DND-41 (cell line): ENCODE data around the gene IGFL3.

ENCODE experiments used
- ATAC-seq: fragments of 200-7000 bp; cut with Tn5 transposase; 3 replicates; pipeline ENCODE4 v1.9.1; 2021; ENCODE audit warnings: low read depth; ENCODE audit not compliant: insufficient read depth
- DNase-seq: peaks from one replicate; pipeline ENCODE4 v3.0.0-alpha.2; 2020
- H2AFZ ChIP-seq: 2 replicates; pipeline ENCODE4 v1.6.0; 2012; ENCODE audit warnings: low read depth, low read length
- H3K27ac ChIP-seq: 2 replicates; pipeline ENCODE4 v1.5.1; 2012; ENCODE audit warnings: low read length, inconsistent platforms
- H3K27me3 ChIP-seq: fragments of 200-600 bp; sonication (generic); 2 replicates; pipeline ENCODE4 v1.6.0; 2012; ENCODE audit warnings: low read length, mild to moderate bottlenecking, inconsistent platforms; ENCODE audit not compliant: insufficient read depth, poor library complexity
- H3K36me3 ChIP-seq: 2 replicates; pipeline ENCODE4 v1.5.1; 2012; ENCODE audit warnings: low read length, inconsistent platforms; ENCODE audit not compliant: insufficient read depth
- H3K4me1 ChIP-seq: 2 replicates; pipeline ENCODE4 v1.5.1; 2012; ENCODE audit warnings: mild to moderate bottlenecking, low read length; ENCODE audit not compliant: insufficient read depth
- H3K4me2 ChIP-seq: 2 replicates; pipeline ENCODE4 v1.6.0; 2012; ENCODE audit warnings: mild to moderate bottlenecking, moderate library complexity, low read length, inconsistent platforms; ENCODE audit not compliant: insufficient read depth
- H3K4me3 ChIP-seq, 2 experiments: fragments of 200-600 bp in 1 of 2; shearing (Covaris generic) in 1 of 2; 2 replicates each; pipeline ENCODE4 v1.5.1; 2012 to 2016; ENCODE audit warnings: inconsistent platforms in 2 of 2, low read length in 2 of 2, mild to moderate bottlenecking in 2 of 2, low read depth in 1 of 2, moderate library complexity in 1 of 2
- H3K79me2 ChIP-seq: 2 replicates; pipeline ENCODE4 v1.6.0; 2012; ENCODE audit warnings: low read length, inconsistent platforms; ENCODE audit not compliant: insufficient read depth
- H3K9ac ChIP-seq: 2 replicates; pipeline ENCODE4 v1.6.0; 2012; ENCODE audit warnings: low read depth, mild to moderate bottlenecking, inconsistent platforms, low read length, moderate library complexity
- H3K9me3 ChIP-seq: 2 replicates; pipeline ENCODE4 v1.5.1; 2012; ENCODE audit warnings: low read length, moderate library complexity, mild to moderate bottlenecking, inconsistent platforms; ENCODE audit not compliant: insufficient read depth, severe bottlenecking
- H4K20me1 ChIP-seq: 2 replicates; pipeline ENCODE4 v1.6.0; 2012; ENCODE audit warnings: low read length; ENCODE audit not compliant: insufficient read depth
- CTCF ChIP-seq: IDR thresholded peaks from 2 replicates; pipeline ENCODE4 v1.5.1; 2012; ENCODE audit warnings: borderline replicate concordance, low read length, moderate library complexity, mild to moderate bottlenecking; ENCODE audit not compliant: poor library complexity, severe bottlenecking; ENCODE audit errors: extremely low read depth
- EZH2 ChIP-seq: IDR thresholded peaks from 3 replicates; pipeline ENCODE4 v1.6.1; 2012; ENCODE audit warnings: borderline replicate concordance, low read depth, mild to moderate bottlenecking, moderate library complexity, low read length, inconsistent platforms; ENCODE audit not compliant: severe bottlenecking

Gene IGFL3

GRCh38 chr19:46160233-46160775 is 35.8 kb upstream of the IGFL3 start:
- no peak for ATAC-seq
- TF ChIP-seq EZH2 (no peak), CTCF (no peak)
- Histone ChIP-seq H3K9me3 (peaks cover 4% of the 10 kb centered on the region), H3K79me2 (no peaks in the 10 kb centered on the region), H3K27me3 (no peaks in the 10 kb centered on the region), H3K4me2 (no peak overlapping the region), H3K4me3 (no peak overlapping the region), H2AFZ (no peak overlapping the region), H3K27ac (no peak overlapping the region), H3K9ac (no peak overlapping the region), H4K20me1 (no peaks in the 10 kb centered on the region), H3K36me3 (no peaks in the 10 kb centered on the region), H3K4me1 (no peaks in the 10 kb centered on the region)
- no peak for DNase-seq

DNA sequence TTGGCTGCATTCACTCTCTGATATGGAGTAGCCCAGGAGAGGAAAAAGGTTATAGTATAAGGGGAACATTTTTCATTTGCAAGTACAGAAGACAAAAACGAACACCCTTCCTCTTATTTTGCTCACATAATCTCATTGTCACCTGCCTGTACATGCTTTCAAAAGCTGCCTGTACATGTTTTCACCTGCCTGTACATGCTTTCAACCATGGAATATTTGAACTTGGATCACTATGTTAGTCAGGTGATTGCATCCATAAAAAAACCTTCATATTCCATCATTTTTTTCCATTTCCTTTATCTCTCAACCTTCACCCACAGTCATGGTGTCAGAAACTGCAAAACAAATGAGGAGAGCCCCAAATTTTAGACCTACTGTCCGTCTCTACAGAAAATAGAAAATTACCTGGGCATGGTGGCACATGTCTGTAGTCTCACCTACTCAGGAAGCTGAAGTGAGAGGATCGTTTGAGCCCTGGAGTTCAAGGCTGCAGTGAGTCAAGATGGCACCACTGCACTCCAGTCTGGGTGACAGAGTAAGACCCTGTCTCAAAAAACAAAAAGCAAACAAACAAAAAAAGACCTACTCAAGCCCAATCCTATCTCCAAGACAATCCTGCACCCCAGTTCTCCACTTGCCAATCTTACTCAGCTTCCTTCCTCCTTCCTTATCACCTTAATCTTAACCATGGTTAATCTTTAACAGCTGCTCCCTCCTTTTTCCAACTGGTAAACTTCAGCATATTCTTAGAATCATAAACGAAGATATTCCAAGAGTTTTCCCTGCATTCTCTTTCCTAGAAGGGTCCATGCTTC is 35.1 kb upstream of the IGFL3 start:
- Histone ChIP-seq H3K36me3 (no peaks in the 10 kb centered on the region), H4K20me1 (no peaks in the 10 kb centered on the region), H3K27me3 (peaks cover 3% of the 10 kb centered on the region), H3K9me3 (peaks cover 4% of the 10 kb centered on the region), H3K27ac (no peak overlapping the region), H2AFZ (no peak overlapping the region), H3K9ac (no peak overlapping the region), H3K4me3 (no peak overlapping the region), H3K79me2 (no peaks in the 10 kb centered on the region), H3K4me2 (no peak overlapping the region), H3K4me1 (no peaks in the 10 kb centered on the region)
- ATAC-seq = no peak
- no peak for TF ChIP-seq EZH2
- no peak for TF ChIP-seq CTCF
- no peak for DNase-seq

- DNase-seq (no peak), ATAC-seq (no peak)
- no peak overlapping the region for H3K4me2 ChIP-seq
- H3K4me1 ChIP-seq = no peaks in the 10 kb centered on the region
- H4K20me1 ChIP-seq = no peaks in the 10 kb centered on the region
- no peak overlapping the region for H2AFZ ChIP-seq
- TF ChIP-seq EZH2 = no peak
- TF ChIP-seq CTCF = no peak
- no peaks in the 10 kb centered on the region for H3K36me3 ChIP-seq
- no peak overlapping the region for H3K4me3 ChIP-seq
- H3K9ac ChIP-seq = no peak overlapping the region
- peaks cover 15% of the 10 kb centered on the region for H3K27me3 ChIP-seq
- no peaks in the 10 kb centered on the region for H3K79me2 ChIP-seq
- H3K9me3 ChIP-seq = no peaks in the 10 kb centered on the region
- no peak overlapping the region for H3K27ac ChIP-seq
Observed at GRCh38 chr19:46155237-46155636, 30.7 kb upstream of the IGFL3 start.
